Body of pancreas (tissue), 4 donors: ENCODE results near the gene PTGDS.

Experiments used
- POLR2A ChIP-seq, 3 donors: fragments of 450-650 bp; IDR thresholded peaks; one replicate each; pipeline ENCODE4 v1.6.1; 2016; ENCODE audit warnings: antibody characterized with exemption in 3 of 3, mild to moderate bottlenecking in 2 of 3
- TF ChIP-seq, protein P1 (sequence below), 7 experiments: fragments of 450-650 bp in 4 of 7; fragments of 200-600 bp in 3 of 7; sonication (generic) in 3 of 7; IDR thresholded peaks; one replicate each; pipeline ENCODE4 v1.5.1; 2016 to 2019; ENCODE audit warnings: antibody characterized with exemption in 7 of 7

DNA sequence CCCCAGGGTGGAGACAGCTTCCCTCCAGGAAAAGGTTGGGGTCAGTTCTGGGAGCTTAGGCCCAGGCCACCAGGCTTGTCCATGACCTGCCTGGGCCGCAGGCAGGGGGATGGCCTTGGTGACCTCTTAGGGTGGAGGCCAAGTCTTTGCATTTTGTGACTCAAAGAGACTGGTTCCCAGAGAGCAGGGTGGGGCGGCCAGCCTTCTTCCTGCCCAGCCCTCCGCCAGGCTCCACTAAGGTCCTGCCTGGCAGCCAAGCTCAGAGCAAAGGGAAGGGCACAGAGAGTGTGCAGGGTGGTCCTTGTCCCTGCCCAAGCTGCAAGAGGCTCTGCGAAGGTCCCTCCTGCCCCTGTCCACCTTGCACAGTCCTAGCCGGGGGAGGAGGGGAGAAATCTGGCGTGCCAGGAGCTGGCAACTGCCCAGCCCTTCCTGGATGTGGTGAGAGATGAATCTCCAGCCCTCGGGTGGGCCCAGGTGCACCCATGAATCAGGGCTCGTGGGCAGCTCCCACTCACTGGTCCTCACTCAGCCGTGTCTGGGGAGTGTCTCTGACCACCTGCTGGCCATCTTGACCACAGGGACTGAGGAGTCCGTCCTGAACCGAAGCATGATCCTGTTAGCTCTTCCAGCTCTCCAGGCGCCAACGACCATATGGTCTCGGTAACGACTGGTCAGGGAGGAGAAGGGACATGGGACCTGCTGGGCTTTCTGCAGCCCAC, 2.3 kb upstream of the PTGDS start:
- TF ChIP-seq, protein P1, sequence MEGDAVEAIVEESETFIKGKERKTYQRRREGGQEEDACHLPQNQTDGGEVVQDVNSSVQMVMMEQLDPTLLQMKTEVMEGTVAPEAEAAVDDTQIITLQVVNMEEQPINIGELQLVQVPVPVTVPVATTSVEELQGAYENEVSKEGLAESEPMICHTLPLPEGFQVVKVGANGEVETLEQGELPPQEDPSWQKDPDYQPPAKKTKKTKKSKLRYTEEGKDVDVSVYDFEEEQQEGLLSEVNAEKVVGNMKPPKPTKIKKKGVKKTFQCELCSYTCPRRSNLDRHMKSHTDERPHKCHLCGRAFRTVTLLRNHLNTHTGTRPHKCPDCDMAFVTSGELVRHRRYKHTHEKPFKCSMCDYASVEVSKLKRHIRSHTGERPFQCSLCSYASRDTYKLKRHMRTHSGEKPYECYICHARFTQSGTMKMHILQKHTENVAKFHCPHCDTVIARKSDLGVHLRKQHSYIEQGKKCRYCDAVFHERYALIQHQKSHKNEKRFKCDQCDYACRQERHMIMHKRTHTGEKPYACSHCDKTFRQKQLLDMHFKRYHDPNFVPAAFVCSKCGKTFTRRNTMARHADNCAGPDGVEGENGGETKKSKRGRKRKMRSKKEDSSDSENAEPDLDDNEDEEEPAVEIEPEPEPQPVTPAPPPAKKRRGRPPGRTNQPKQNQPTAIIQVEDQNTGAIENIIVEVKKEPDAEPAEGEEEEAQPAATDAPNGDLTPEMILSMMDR (IDR thresholded peaks at IDR 0.05) = no peak
- TF ChIP-seq POLR2A (IDR thresholded peaks at IDR 0.05) = no peak
